NCI-H146 treated with DMSO at 0.1 percent for 48 hours (cell line): Measurements from ENCODE around the gene LDHD.

Experiments
- DNase-seq: peaks from one replicate; lab custom pipeline; 2025; ENCODE audit not compliant: unreplicated experiment; lab: John Stamatoyannopoulos, UW

Gene LDHD

DNA sequence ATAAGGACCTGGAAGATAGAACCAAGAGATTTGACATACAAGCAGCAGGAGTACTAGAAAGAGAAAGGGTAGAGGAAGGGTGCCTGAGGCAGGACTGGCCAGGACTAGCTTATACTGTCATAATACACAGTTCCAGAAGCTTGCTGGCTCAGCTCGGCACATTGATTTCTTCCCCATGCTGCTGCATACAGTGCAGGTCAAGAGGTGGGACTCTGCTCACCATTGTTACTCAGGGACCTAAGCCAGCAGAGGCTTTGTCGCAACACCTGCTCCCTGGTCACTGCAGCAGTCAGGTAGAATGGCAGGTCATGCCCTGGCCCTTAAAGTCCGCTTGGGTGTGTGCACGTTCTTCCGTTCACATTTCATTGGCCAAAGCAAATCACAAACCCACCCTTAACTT lies 32.8 kb downstream of the LDHD start:
- peak; percentile 23 for DNase-seq

DNA sequence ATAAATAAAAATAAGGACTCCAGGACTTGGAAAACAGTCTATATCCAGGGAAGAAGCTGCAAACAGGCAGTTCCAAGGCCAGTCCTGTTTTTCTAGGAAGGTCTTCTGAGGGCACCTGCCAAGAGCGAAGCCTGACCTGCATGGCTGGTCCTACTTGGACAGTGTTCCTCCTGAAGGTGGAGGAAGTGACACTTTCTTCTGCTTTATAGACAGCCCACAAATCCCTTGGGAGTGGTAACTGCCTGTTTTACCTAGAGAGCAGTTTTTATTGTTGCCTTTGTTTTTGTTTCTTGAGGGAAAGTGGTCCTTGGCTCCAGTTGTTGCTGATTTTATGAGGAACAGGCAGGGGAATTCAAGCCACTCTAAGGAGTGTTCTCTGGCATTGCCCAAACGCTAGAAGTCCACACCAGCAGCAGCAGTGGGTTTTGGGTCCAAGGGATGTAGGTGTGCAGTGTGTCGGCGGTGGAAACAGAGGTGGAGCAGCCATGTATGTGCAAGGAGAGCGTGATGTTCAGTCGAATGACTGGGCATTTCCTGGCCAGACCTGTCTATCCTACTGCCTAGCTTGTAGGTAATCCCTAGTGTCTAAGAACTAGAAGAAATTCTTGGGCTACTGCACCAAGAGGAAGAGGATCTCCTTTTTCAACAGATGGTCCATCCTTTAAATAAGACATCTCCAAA lies 35.3 kb downstream of the LDHD start:
- no peak for DNase-seq

DNA sequence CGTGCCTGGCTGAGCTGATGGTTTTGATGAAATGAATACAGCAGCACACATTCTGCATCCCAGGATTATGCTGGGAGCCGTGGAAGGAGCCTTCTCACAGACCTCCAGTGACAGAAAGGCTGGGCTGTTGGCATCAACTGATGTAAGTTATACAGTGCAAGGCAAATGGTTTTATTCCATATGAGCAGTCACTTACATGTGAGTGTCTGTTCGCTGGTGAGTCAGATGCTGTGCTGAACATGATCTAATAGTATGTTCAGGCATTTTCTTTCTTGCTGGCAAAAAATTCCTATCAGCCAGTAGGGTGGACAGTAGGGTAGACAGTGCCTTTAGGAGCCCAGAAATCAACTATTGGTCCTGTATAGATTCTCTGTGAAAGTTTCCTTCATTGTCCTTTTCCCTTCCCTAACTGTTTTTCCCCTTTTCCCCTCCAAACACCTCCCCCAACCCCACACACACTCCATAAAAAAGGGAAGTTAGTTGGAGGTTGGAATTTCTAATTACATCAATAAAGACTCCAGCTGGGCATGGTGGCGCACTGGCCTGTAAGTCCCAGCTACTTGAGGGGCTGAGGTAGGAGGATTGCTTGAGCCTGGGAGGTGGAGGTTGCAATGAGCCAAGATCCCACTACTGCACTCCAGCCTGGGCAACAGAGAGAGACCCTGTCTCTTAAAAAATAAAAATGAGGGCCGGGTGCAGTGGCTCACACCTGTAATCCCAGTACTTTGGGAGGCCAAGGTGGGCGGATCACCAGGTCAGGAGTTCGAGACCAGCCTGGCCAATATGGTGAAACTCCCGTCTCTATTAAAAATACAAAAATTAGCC lies 36.2 kb downstream of the LDHD start:
- no peak for DNase-seq

DNA sequence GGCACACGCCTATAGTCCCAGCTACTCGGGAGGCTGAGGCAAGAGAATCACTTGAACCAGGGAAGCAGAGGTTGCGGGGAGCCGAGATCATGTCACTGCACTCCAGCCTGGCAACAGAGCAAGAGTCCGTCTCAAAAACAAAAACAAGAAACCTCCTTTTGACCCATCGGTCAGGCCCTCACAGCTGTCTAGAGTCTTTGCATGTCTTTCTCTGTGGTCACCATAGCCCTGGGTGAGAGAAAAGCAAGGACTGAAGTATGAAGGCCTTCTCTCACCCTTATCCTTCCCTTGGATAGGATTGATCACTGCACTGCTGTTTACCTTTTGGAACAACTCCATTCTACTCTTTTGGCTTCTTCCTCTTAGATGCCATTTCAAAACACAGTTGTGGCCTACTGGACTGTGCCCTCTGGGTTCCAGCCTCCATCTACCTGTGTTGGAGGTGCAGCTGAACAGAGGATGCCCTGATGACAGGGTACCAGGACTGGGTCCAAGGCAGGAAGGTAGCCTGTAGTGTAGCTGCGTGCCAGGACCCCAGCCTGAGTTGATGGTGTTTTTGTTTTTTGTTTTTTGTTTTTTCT lies 37.1 kb downstream of the LDHD start:
- DNase-seq, result no peak

DNA sequence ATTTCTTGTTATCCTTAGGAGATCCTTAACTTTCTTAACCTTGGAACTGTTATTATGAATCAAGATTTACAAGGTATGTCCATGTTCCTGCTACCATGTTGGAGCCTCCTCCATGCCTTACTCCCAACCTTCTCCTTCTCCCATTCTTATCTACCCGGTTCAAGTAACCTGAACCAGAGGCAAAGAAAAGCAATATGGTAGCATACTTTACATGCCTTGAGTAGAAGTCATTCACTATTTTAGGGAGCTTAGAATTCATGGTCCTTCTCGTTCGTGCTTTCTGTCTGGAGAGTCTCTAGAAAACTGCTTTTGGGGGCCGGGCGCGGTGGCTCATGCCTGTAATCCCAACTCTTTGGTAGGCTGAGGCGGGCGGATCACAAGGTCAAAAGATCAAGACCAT lies 37.7 kb downstream of the LDHD start:
- DNase-seq, result no peak

DNA sequence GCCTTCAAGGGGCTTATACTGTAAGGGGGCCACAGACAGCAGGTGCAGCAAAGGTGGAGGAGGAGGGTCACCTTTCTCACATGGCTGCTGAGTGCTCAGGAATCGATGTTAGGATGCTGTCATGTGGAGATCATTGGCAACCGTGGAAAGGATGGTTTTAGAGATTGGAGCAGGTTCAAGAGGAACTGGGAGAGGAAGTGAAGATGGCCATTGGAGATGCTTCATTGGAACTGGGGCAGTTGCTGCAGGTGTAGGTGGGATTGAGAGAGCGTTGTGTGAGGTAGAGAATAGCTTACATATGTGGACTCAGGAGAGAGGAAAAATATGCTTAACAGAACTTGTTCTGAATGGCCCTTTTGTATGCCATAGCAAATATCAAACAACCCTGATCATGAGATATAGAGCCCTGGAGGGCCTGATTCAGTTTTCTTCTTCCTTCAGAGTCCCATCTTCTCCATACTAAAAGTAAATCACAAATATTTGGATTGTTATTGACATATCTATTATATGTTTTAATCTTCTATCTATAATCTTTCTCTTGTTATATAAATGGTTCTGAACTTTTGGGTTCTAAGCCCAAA lies 40.8 kb downstream of the LDHD start:
- DNase-seq, result no peak

DNA sequence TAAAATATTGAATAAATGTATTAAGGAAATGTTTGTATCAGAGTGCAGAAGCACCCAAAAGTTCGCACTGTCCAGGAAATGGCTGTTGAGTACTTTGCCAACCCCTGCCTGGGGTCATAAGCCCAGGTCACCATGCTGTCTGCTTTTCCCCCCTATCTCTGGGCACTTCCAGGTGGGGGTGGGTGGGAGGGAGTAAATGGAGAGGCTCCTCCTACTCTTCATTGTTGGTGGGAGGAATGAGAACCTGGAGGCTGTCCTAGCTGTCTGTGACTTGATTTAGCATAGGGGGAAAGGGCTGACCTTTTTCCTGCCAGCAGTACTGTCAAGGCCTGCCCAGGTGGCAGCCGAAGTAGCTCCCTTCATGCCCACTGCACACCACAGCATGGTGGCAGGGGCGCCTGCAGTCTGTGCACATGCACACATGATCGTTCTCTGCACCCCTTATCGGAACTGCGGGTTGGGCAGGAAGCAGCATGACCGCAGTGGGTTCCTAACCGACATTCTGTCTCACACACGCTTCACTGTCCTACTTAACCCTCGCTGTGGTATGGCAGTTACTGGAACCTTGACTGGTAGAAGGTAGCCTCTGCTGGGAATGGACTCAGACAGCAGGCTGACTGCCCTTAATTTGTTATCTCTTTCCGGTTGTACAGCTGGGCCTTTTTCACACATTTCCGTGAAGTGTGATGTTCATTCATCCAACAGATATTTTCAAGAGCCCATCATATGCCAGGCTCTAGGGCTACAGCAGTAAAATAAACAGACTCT lies 41.5 kb downstream of the LDHD start:
- no peak for DNase-seq

DNA sequence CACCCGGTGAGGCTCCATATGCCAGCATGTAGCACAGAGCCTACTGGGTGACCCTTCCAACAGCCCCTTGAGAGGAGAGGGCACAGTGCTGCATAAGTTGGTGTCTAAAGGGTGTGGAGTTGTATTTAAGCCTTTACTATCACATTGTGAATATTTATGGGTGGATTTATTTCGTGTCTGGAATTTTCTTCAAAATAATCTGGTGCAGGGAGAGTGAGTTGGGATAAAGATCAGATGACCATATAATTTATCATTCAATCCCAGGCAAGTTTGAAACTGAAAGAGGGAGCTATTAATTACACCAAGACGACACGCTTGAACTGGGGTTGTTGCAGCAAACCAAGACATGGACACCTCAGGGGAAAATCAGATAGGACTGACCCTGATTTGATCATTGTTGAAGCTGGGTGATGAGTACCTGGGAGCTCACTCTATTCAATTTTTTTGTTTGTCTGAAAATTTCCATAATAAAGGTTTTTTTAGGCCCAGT lies 42.2 kb downstream of the LDHD start:
- no peak for DNase-seq

DNA sequence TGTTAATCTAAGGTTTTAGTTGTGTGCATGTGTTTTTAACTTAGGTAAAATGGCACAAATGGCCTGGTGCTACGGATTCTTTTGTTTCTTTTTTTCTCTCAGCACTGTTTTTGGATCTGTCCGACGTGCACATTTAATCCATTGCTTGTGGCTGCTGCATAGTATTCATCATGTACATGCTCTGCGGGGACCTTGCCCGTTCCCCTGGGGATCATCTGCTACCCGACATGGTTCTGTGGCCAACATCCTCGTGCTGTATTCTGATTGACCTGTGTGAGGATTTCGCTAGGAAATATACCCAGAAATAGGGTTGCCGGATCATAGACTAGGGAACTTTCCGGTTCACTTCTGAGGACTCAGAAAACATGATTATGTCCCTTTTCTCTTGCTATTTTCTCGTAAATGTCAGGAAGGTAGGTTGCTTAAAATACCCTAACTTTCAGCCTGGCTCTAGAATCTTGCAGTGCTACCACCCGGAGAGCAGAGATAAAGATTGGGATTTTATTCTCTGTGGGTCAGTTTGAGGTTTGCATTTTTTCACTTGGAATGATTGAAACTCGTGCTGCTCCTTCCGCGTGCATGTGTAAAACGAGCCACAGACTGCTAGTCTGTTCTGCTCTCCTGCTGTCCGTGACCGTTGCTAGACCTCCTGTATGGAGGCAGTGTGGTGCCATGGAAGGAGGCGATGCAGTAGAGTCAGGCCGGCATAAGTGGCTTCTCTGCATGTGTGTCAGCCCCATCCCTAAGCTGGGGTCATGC lies 42.9 kb downstream of the LDHD start:
- no peak for DNase-seq

DNA sequence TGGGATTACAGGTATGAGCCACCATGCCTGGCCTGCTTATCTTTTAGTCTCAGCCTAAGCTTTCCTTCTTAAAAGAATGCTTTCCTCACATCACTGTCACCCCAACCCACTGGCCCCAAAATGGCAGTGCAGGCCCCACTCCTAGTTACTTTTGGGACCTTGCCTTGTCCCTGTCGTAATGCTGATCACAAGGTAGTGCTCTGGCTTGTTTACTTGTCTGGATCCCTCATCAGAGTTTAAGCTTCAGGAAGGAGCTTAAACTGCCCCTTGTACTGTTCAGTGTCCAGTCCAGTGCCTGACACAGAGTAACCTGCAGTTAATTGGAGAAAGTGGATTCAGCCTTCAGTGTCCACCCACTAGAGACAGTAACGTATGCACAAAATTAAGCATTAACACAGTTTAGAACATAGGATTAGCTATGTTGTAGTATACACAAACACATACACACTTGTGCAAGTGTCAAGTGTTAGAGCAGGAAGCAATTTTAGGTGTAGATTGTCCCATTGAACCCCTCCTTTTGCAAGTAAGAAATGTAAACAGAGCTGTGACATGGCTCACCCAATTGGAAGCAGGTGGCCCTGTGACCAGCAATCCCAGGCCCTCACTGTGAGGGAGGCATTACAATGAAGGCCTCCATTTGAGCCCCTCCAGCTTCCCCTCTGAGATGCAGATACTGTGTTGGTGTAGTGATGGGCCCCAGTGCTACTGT lies 44.2 kb downstream of the LDHD start:
- DNase-seq, result no peak

DNA sequence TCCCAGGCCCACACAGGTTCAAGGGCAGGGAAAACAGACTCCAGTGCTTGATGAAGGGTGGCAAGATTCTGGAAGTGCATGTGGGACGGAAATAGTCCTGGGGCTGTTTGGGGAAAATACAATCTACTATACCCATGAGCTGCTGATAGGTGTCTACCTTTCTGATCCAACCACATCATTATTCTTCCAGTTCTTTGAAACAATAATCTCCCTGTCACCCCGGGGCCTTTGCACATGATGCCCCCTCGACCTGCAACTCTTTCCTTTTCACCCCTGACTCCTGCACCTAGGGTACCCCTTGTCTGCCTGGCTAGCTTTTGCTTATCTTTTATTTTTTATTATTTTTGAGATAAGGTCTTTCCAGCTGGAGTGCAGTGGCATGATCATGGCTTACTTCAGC lies 45.0 kb downstream of the LDHD start:
- no peak for DNase-seq

DNA sequence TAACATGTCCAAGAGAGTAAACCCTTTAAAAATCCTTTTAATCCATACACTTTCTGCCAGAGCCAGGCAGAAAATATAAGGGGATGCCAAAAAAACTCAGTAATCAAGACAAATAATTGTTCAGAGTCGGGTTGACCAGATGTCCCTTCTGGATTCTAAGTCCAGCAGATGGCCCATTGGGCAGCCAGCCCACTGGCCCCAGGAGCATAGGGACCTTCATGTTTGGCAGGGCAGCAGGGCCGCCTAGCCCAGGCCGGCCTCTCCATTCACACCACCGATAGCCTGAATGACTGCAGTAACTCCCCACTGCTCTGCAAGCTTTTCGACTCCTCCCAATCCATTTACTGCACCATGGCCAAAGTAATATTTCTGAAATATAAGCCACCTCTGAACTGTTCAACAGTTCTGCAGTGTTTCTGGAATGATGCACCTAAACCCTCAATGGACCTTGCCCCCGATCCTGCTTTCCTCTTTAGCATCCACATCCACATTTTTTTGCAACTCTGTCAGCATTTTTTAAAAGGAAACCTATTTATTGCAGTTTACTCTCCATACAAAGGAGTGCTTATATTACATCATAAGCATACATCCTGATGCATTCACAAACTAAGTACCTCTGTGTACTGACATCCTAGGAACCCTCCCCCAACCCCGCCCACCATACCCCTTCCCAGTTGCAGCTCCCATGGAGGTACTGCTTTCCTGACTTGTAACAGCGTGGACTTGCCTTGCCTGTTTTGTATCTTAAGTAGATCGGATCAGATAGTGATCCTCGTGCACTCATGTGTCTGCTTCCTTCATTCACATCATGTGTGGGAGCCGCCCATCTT lies 46.4 kb downstream of the LDHD start:
- no peak for DNase-seq

DNA sequence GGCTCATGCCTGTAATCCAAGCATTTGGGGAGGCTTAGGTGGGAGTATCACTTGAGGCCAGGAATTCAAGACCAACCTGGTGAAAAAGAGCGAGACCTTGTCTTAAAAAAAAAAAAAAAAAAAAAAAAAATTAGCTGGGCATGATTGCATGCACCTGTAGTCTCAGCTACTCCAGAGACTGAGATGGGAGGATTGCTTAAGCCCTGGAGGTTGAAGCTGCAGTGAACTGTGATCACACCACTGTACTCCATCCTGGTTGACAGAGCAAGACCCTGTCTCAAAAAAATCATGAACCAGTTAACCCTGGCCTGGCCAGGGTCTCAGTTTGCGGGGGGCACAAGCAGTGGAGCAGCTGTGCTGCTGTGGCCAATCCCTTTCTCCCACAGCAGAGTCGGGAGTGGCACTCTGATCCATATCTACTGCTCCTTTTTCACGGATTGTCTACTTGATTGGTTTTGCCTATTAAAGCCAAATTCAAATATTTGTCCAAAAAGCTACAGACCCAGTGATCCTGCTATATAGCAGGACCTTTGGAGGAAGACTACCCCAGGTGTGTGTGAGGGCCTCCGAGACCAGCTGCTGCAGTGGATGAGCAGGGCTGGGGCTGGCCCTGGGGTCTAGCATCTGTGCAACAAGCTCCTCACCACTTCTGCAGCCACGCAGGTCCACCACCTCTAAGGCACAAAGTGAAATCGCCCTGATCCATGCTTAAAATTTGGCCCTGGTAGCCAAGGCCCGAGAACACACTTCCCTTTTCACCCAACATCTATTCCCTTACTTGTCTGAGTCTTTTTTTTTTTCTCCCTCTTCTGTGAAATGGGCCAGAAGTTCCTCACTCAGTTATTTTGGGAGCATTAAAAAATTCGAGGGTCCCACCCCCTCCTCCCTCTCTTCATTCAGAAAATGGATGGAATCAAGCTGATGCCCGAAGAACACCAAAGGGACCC lies 48.2 kb downstream of the LDHD start:
- no peak for DNase-seq

DNA sequence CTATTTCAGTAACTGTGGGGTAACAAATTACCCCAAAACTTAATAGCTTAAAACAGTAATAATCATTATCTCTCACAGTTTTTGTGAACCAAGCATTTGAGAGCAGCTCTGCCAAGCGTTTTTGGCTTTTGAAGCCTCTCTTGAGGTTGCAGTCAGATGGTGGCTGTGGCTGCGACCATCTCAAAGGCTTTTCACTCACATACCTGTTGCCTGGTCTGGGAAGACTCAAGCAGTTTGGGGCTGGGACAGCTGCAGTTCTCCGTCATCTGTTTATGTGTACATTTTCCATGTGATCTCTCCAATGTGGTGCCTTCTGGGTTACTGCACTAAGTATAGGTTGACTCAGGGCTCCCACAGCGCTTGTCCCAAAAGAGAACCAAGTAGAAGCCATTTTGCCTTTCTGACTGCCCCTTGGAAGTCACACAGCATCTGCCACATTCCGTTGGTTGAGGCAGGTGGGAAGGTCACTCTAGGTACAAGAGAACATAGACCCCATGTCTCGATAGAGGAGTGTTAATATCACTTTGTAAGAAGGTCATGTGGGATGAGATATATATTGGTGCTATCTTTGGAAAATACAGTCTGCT lies 49.6 kb downstream of the LDHD start:
- no peak for DNase-seq

DNA sequence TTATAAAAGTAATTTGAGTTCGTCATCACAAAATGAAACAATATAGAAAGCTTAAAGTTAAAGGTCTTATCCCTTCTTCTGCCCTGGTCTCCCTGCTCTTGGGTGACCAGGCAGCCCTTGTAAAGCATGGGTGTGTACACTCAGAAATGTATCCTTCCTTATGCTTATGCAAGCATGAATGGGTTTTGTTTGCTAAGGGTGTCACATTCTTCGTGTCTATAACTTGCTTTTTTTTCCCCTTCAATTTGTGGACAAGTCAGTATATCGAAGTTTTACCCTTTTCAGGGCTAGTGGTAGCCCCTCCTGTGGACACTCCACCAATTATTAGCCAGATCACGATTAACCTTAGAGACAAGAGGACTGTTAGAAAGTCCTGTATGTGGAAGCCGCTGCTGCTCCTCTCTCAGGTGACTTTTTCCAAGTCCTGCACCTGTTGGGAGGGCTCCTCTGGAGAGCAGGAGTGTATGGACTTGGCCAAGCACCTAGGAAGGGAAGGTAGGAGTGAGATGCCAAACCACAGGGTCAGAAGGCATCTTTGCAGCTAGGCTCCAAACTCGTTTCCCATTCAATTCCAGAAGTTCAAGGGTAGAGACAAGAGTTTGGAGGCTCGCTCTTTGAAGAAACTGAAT lies 50.9 kb downstream of the LDHD start:
- no peak for DNase-seq

DNA sequence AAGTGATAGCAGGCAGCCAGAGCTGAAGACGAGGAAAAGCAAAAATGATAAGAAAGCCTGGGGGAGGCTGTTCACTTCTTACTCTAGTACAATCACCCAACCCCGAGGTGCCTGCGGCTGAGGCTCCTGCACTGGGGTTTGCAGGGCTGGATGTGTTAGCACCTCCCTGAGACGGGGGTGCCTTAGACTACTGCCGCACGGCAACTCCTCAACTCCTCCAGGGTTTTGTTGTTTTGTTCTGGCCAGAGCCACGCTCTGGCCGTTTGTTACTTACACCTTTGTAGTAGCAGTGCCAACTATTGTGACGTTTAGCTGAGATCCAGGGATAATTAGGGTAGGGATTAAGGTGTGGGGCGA lies 51.5 kb downstream of the LDHD start:
- DNase-seq, result no peak
